Keratinocyte (primary cell): Measurements from ENCODE around the gene PLCB3. TPM values are rescaled to one million over a fixed set of nuclear protein-coding genes. Genes with fewer than 3 reads are reported as not detected.

ENCODE experiments used
- DNase-seq: peaks from one replicate; pipeline ENCODE4 v3.0.0-alpha.2; 2011; ENCODE audit warnings: low read depth, missing footprints, low spot score
- FAIRE-seq: peaks from 2 replicates; lab custom pipeline; 2011; peaks lifted over from hg19 to GRCh38; lab: Jason Lieb, UNC
- H2AFZ ChIP-seq: 2 replicates; pipeline ENCODE4 v1.6.0; 2012; ENCODE audit warnings: low read length, control low read depth, inconsistent platforms; ENCODE audit not compliant: control insufficient read depth
- H3K27ac ChIP-seq: 2 replicates; pipeline ENCODE4 v1.5.1; 2011; ENCODE audit warnings: low read length; ENCODE audit not compliant: control insufficient read depth, insufficient read depth
- H3K27me3 ChIP-seq: 3 replicates; pipeline ENCODE4 v1.6.0; 2011; ENCODE audit warnings: low read length; ENCODE audit not compliant: control insufficient read depth, insufficient read depth; ENCODE audit errors: extremely low read depth
- H3K36me3 ChIP-seq, 2 experiments: 2 replicates in 1 of 2; 3 replicates in 1 of 2; pipeline ENCODE4 v1.5.1; 2011; ENCODE audit warnings: low read length in 2 of 2, mild to moderate bottlenecking in 1 of 2; ENCODE audit not compliant: control insufficient read depth in 2 of 2, insufficient read depth in 2 of 2; ENCODE audit errors: extremely low read depth in 1 of 2
- H3K4me1 ChIP-seq: 3 replicates; pipeline ENCODE4 v1.5.1; 2011; ENCODE audit warnings: low read length; ENCODE audit not compliant: control insufficient read depth, insufficient read depth; ENCODE audit errors: extremely low read depth
- H3K4me2 ChIP-seq: 3 replicates; pipeline ENCODE4 v1.6.0; 2011; ENCODE audit warnings: low read depth, low read length; ENCODE audit not compliant: control insufficient read depth, insufficient read depth; ENCODE audit errors: extremely low read depth
- H3K4me3 ChIP-seq, 3 experiments: fragments of 200-600 bp in 1 of 3; sonication (generic) in 1 of 3; 2 replicates in 2 of 3; 3 replicates in 1 of 3; pipeline ENCODE4 v1.5.1; 2011 to 2016; ENCODE audit warnings: low read length in 3 of 3, mild to moderate bottlenecking in 3 of 3, control low read depth in 2 of 3, inconsistent platforms in 1 of 3, low read depth in 1 of 3, mixed read lengths in 1 of 3, mixed run types in 1 of 3, moderate library complexity in 1 of 3; ENCODE audit not compliant: control insufficient read depth in 2 of 3, insufficient read depth in 2 of 3; ENCODE audit errors: extremely low read depth in 1 of 3
- H3K79me2 ChIP-seq: 2 replicates; pipeline ENCODE4 v1.6.0; 2012; ENCODE audit warnings: low read length; ENCODE audit not compliant: control insufficient read depth, insufficient read depth
- H3K9ac ChIP-seq: 3 replicates; pipeline ENCODE4 v1.6.0; 2011; ENCODE audit warnings: low read length; ENCODE audit not compliant: control insufficient read depth, insufficient read depth; ENCODE audit errors: extremely low read depth
- H3K9me1 ChIP-seq: 3 replicates; pipeline ENCODE4 v1.6.0; 2011; ENCODE audit warnings: low read length; ENCODE audit not compliant: control insufficient read depth, insufficient read depth; ENCODE audit errors: extremely low read depth
- H3K9me3 ChIP-seq: 2 replicates; pipeline ENCODE4 v1.5.1; 2012; ENCODE audit warnings: low read depth, low read length; ENCODE audit not compliant: control insufficient read depth
- H4K20me1 ChIP-seq: 3 replicates; pipeline ENCODE4 v1.6.0; 2011; ENCODE audit warnings: low read length; ENCODE audit not compliant: control insufficient read depth, insufficient read depth; ENCODE audit errors: extremely low read depth
- EZH2 ChIP-seq: IDR thresholded peaks from one replicate; pipeline ENCODE4 v1.6.1; 2012; ENCODE audit warnings: inconsistent platforms, mild to moderate bottlenecking, low read length, moderate library complexity
- dilution Hi-C: fragments of 300-500 bp; cut with MboI; formaldehyde crosslinking; loops from one replicate; pipeline ENCODE4 v1.7.0; 2020; ENCODE audit warnings: low sequenced_read_pairs; ENCODE audit not compliant: extremely low pct_ligation_motif_present
- polyA plus RNA-seq, 5 experiments: library from polyadenylated mRNA; depleted of rRNA in 3 of 5; stranded (reverse) in 3 of 5; stranded (forward) in 1 of 5; unstranded in 1 of 5; fragments of >200 nt; gene quantifications; 1 replicate in 1 of 5; 2 replicates in 3 of 5; 3 replicates in 1 of 5; pipeline versions ENCODE4 v1.2.1 to v1.2.3, GENCODE V29; 2011 to 2012; ENCODE audit warnings: missing spikeins in 2 of 5, low read depth in 1 of 5, low replicate concordance in 1 of 5
- TF ChIP-seq, protein P1 (sequence below), 3 experiments: IDR thresholded peaks in 1 of 3; conservative IDR thresholded peaks in 1 of 3; optimal IDR thresholded peaks in 1 of 3; 2 replicates in 2 of 3; 3 replicates in 1 of 3; pipeline versions ENCODE3 to v1.5.1; 2011; ENCODE audit warnings: low read length in 3 of 3, mild to moderate bottlenecking in 3 of 3, moderate library complexity in 2 of 3, control low read depth in 1 of 3, inconsistent platforms in 1 of 3; ENCODE audit not compliant: insufficient read depth in 2 of 3; ENCODE audit errors: extremely low read depth in 1 of 3

PLCB3 gene
- polyA plus RNA-seq, 1 donor (not counting 4 experiments of a cell fraction or from before 2014, with no cell fraction given) = 32.5 TPM

- no peaks in the 10 kb centered on the region for H3K27me3 ChIP-seq
- peaks cover 17% of the 10 kb centered on the region for H4K20me1 ChIP-seq
- FAIRE-seq = no peak
- TF ChIP-seq, protein P1, sequence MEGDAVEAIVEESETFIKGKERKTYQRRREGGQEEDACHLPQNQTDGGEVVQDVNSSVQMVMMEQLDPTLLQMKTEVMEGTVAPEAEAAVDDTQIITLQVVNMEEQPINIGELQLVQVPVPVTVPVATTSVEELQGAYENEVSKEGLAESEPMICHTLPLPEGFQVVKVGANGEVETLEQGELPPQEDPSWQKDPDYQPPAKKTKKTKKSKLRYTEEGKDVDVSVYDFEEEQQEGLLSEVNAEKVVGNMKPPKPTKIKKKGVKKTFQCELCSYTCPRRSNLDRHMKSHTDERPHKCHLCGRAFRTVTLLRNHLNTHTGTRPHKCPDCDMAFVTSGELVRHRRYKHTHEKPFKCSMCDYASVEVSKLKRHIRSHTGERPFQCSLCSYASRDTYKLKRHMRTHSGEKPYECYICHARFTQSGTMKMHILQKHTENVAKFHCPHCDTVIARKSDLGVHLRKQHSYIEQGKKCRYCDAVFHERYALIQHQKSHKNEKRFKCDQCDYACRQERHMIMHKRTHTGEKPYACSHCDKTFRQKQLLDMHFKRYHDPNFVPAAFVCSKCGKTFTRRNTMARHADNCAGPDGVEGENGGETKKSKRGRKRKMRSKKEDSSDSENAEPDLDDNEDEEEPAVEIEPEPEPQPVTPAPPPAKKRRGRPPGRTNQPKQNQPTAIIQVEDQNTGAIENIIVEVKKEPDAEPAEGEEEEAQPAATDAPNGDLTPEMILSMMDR (optimal IDR thresholded peaks at IDR 0.05 in 1 of 3, IDR thresholded peaks at IDR 0.05 in 1 of 3, conservative IDR thresholded peaks at IDR 0.05 in 1 of 3; ENCODE audit: extremely low read depth in 1 of 3, insufficient read depth in 2 of 3, low read length in 3 of 3) = no peak
- no peak for TF ChIP-seq EZH2
- H3K36me3 ChIP-seq = peaks cover 35 to 52% of the 10 kb centered on the region in 2 experiments
- H3K79me2 ChIP-seq = no peaks in the 10 kb centered on the region
- no peak overlapping the region for H2AFZ ChIP-seq
- no peak overlapping the region for H3K9ac ChIP-seq
- no peak overlapping the region for H3K4me2 ChIP-seq
- dilution Hi-C loops = no loop called here
- no peak for DNase-seq
- H3K4me3 ChIP-seq = no peak overlapping the region
- no peak overlapping the region for H3K27ac ChIP-seq
- no peaks in the 10 kb centered on the region for H3K9me3 ChIP-seq
- H3K9me1 ChIP-seq = no peaks in the 10 kb centered on the region
- no peaks in the 10 kb centered on the region for H3K4me1 ChIP-seq
These were observed 47.3 kb upstream of the PLCB3 start for GRCh38 chr11:64204080-64204440.

DNA sequence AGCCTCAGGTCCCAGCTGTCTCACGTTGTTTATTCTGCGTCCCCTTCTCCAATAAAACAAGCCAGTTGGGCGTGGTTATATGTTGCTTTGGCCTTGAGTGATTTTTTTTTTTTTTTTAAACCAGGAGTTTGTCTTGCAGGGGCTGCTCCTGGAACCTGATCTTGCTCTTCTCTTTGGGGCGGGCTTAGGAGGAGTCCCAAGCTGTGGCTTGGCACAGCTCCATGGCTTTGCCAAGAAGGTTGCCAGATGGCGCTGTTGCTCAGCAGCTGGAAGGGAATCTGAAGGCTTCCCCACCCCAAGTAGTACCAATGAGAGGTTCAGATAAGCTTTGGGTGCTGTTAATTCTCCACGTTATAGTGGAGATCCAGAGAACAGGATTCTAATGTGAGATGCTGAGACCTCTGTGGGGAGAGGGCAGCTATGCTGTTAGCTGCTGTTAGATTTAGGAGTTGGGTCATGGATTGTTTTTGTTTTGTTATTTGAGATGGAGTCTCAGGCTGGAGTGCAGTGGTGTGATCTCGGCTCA lies 46.8 kb upstream of the PLCB3 start:
- no peaks in the 10 kb centered on the region for H3K27me3 ChIP-seq
- dilution Hi-C loops = no loop called here
- H3K9me1 ChIP-seq = no peaks in the 10 kb centered on the region
- H3K4me3 ChIP-seq = no peak overlapping the region
- H3K27ac ChIP-seq = no peak overlapping the region
- no peak overlapping the region for H3K4me2 ChIP-seq
- no peaks in the 10 kb centered on the region for H3K9me3 ChIP-seq
- no peak overlapping the region for H2AFZ ChIP-seq
- DNase-seq (peak; percentile 75), FAIRE-seq (peak; percentile 63)
- H3K4me1 ChIP-seq = no peaks in the 10 kb centered on the region
- TF ChIP-seq, protein P1 (optimal IDR thresholded peaks at IDR 0.05 in 1 of 3, IDR thresholded peaks at IDR 0.05 in 1 of 3, conservative IDR thresholded peaks at IDR 0.05 in 1 of 3; ENCODE audit: extremely low read depth in 1 of 3, insufficient read depth in 2 of 3, low read length in 3 of 3) = peak; percentile 82 to 88 (median 86)
- TF ChIP-seq EZH2 = no peak
- H4K20me1 ChIP-seq = peaks cover 17% of the 10 kb centered on the region
- H3K79me2 ChIP-seq = no peaks in the 10 kb centered on the region
- H3K36me3 ChIP-seq = peaks cover 35 to 50% of the 10 kb centered on the region in 2 experiments
- H3K9ac ChIP-seq = no peak overlapping the region
